GM08714 (cell line): ENCODE results near the gene BLTP3A.
"Not testable (repeated sequence)": the region's sequence is repeated elsewhere in the genome, so short reads cannot be mapped to it uniquely, and the experiment has no call there.

ENCODE experiments used
- H3K4me3 ChIP-seq: fragments of 200-500 bp; sonication (Bioruptor generic); 2 replicates; pipeline ENCODE4 v1.5.1; 2014; ENCODE audit warnings: mild to moderate bottlenecking, low read length, inconsistent platforms
- ZNF274 ChIP-seq: IDR thresholded peaks from 2 replicates; pipeline ENCODE4 v1.6.1; 2012; ENCODE audit warnings: mild to moderate bottlenecking, low read depth, low read length

The BLTP3A gene

GRCh38 chr6:34810017-34810882 lies 18.4 kb downstream of the BLTP3A start:
- no peak for TF ChIP-seq ZNF274
- no peak overlapping the region for H3K4me3 ChIP-seq

- no peak for TF ChIP-seq ZNF274
- H3K4me3 ChIP-seq = no peak overlapping the region
These were observed 19.2 kb downstream of the BLTP3A start for GRCh38 chr6:34810936-34811632.

- no peak for TF ChIP-seq ZNF274
- no peak overlapping the region for H3K4me3 ChIP-seq
These were observed 21.3 kb downstream of the BLTP3A start for GRCh38 chr6:34813028-34813713.

- TF ChIP-seq ZNF274 = no peak
These were observed 24.9 kb downstream of the BLTP3A start for GRCh38 chr6:34816635-34817301.

GRCh38 chr6:34817446-34817845 lies 25.6 kb downstream of the BLTP3A start:
- H3K4me3 ChIP-seq = no peak overlapping the region
- no peak for TF ChIP-seq ZNF274

More at GRCh38 chr6:34816635-34817301, 24.9 kb downstream of the BLTP3A start:
- peak overlapping the region; percentile 3; the same call in 1 of the 2 replicates for H3K4me3 ChIP-seq

- H3K4me3 ChIP-seq = not testable (repeated sequence)
These were observed 27.1 kb downstream of the BLTP3A start for GRCh38 chr6:34818872-34819570.

GRCh38 chr6:34819571-34820480 lies 27.9 kb downstream of the BLTP3A start:
- no peak overlapping the region for H3K4me3 ChIP-seq
- no peak for TF ChIP-seq ZNF274

- no peak for TF ChIP-seq ZNF274
- no peak overlapping the region for H3K4me3 ChIP-seq
These were observed 37.3 kb downstream of the BLTP3A start for GRCh38 chr6:34829137-34829536.

- TF ChIP-seq ZNF274 = no peak
- no peak overlapping the region for H3K4me3 ChIP-seq
These were observed 41.1 kb downstream of the BLTP3A start for GRCh38 chr6:34832942-34833341.

- TF ChIP-seq ZNF274 = no peak
- H3K4me3 ChIP-seq = no peak overlapping the region
These were observed 43.1 kb downstream of the BLTP3A start for GRCh38 chr6:34834789-34835518.

- no peak overlapping the region for H3K4me3 ChIP-seq
- TF ChIP-seq ZNF274 = no peak
These were observed 44.1 kb downstream of the BLTP3A start for GRCh38 chr6:34836008-34836407.

GRCh38 chr6:34836451-34836850 lies 44.6 kb downstream of the BLTP3A start:
- H3K4me3 ChIP-seq = no peak overlapping the region
- no peak for TF ChIP-seq ZNF274
